ENCODE data around the gene IER5L.
"Not testable (repeated sequence)": the region's sequence is repeated elsewhere in the genome, so short reads cannot be mapped to it uniquely, and the experiment has no call there.

Gene IER5L

DNA sequence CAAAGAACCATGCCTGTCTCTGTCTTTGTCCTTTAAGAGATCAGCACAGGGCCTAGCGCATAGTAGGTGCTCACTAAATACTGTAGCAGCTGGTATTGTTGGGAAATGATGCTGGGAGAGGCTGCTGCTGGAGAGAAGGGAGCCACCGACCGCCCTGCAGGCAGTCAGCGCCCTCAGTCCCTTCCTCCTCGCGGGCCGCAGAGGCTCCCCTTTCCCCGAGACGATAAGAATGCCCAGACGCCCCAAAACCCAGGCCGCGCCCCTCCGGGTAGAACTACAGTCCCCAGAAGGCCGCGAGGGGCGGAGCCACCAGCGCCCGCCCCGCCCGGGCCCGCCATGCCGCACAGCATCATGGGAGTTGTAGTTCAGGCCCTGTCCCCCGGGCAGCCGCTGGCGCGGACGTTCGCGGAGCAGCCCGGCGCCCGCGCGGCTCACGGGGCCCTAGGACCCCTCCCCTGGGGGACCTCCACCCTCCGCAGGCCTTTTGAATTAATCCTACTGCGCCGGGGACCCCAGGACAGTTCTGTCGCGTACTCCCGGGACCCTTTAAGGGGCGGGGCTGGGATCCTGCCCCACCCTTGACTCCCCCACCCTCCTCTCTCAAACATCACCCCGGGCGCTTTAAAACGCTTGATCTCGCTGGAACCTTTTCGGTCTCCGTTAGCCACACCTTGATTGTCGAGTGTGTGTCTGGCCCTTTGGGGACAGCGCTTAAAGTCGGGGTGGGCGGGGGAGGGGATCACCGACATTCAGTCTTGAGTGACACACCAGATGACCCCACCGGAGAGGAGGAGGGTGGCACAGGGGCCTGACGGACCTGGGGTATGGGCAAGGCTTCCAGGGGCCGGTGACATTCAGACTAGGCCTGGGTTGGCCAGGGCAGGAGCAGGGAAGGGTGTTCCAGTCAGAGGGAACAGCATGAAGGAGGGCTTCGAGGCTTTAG lies 24.8 kb upstream of the IER5L start:
- DNase-seq (ENCODE audit: low read depth) = peak; percentile 66

DNA sequence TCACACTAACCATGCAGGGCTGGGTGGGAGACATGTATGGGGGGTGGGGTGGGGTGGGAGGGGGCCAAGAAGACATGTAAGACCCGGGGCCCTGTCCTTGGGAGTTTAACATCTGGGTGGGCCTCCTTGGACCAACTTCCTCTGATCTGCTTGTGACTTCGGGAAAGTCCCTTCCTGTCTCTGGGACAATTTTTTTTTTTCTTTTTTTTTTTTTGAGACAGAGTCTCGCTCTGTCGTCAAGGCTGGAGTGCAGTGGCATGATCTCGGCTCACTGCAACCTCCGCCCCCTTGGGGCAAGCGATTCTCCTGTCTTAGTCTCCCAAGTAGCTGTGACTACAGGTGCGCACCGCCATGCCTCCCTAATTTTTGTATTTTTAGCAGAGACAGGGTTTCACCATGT lies 23.8 kb upstream of the IER5L start:
- DNase-seq (ENCODE audit: low read depth) = no peak

DNA sequence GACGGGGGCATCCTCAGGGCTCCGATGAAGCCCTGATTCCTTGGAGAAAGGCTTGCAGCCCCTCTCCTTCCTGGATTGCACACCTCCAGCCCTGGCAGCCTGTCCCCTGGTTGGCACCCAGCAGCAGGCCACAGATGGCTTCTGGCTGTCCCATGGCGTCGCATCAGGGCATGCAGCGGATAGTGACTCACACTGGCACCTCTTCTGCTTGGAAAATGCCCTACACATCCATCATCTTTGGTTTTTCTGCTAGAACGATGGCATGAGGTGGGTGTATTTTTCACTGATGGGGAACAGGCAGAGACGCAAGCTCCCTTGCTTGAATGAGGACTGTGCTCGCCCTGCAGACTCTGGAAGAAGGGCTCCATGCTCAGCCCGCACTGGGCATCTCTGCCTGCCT lies 23.2 kb upstream of the IER5L start:
- DNase-seq (ENCODE audit: low read depth) = no peak

DNA sequence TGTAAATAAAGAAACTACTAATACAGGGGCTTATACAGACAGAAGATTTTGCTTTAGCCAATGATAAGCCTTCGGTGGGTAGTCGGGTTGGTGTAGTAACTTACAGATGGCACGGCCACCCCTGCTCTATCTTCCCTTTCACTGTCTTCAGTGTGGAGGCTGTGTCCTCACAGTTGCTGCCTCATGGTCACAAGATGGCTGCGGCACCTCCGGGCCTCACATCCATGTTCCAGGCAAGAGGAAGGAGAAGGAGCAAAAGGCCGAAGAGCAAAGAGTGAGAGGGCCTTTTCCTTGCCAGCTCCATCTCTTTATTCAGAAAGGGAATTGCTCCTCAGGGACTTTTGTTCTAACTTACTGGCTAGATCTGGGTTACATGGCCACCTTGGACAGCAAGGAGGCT lies 22.2 kb upstream of the IER5L start:
- no peak for DNase-seq (ENCODE audit: low read depth)

DNA sequence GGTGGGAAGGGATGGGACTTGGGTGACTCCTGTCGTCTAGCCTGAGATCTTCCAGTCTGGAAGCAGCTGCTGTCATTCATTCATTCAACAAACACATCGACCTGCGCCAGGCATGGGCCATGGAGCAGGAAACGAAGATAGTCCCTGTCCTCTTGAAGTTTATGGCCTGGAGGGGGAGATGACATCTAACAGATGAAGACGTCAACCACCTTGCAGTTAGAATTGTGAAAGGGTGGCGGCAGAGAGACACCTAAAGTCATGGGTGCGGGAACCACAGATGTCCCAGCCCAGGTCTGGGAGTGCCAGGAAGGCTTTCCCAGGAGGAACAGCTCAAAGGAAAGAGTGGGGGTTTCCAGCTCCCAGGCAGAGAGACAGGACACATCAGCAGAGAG lies 21.0 kb upstream of the IER5L start:
- no peak for DNase-seq (ENCODE audit: low read depth)

DNA sequence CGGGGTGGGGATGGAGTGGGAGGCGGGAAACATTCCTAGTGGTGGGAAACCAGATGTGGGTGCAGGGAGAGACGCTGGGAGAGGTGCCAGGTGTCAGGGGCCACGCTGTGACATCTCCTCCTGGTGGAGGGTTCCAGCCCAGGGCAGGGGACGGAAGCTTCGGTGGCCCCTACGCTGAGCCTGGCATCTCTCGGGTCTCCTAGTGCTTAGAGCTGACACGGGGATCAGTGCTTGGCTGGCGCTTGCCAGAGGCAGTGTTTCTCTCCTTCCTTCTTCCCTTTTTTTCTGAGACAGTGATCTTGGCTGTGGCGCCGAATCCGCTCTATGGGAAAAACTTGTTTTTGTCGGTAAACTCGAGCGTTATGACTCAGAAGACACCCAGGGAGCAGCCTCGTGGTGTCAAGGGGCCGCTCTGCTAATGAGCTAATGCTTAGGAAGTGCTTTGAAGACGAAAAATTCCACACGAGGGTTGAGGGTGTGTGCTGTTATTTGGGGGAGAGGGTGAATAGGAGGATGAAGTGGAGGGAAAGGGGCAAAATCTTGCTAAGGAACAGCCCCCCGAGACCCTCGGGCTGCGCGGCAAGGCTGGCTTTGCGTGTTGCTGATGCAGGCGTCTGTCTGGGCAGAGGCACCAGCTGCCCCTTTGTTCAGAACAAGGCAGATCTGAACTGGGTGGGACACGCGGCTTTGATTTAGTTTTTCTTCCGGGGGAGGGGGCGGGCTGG lies 20.4 kb upstream of the IER5L start:
- peak; percentile 34 for DNase-seq (ENCODE audit: low read depth)

DNA sequence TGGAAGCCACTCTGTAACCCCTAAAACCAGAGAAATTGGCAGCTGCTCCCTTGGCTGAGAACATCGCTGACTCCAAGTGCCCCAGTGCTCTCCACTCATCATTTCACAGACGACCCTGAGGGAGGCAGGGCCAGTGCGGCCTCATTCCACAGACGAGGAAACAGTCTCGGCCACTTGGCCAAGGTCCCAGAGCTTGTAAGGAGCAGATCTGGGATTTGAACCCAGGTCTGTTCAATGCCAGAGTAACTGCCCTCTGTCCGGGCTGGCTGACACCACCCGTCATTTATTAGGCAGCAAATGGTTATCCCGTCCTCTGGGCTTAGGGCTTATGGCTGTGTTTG lies 19.9 kb upstream of the IER5L start:
- no peak for DNase-seq (ENCODE audit: low read depth)

DNA sequence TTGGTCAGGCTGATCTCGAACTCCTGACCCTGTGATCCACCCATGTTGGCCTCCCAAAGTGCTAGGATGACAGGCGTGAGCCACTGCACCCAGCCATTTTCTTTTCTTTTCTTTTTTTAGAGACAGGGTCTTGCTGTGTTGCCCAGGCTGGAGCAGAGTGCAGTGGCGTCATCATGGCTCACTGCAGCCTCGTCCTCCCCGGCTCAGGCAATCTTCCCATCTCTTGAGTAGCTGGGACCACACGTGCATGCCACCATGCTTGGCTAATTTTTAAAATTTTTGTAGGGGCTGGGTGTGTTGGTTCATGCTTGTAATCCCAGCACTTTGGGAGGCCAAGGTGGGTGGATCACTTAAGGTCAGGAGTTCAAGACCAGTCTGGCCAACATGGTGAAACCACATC lies 19.0 kb upstream of the IER5L start:
- DNase-seq (ENCODE audit: low read depth) = not testable (repeated sequence)

DNA sequence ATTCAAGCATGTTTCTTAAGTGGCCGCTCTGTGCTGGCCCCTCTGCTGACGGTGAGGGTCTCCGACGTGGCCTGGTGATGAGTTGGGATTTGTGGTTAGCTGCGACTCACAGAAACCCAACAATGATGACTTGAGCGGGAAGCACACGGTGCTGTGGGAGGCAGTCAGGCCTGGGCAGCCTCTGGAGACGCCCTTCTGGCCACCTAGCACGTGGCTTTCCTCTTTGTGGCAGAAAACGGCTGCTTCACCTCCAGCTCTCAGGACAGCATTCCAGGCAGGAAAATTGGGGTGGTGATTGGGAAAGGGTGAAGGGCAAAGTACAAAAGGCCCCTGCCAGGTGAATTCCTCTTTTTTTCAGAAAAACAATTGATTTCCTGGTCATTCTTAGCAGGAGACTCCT lies 17.5 kb upstream of the IER5L start:
- DNase-seq (ENCODE audit: low read depth) = no peak

DNA sequence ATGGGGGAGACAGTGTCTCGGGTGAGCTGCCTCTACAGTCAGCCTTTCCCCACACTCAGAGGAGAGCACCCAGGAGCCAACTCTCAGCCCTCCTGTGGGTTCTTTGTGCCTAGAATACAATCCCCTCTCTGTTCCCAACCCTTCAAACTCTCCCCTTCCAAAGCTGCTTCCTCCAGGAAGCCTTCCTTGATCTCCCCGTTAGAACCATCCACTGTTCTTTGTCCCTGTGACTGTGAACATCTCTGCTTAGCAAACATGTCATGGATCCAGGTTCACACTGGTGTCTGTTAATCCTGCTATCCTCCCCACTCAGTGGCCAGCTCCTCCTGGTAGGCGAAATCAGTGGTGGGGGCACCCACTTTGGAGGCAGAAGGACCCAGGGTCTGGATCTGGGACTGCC lies 16.2 kb upstream of the IER5L start:
- no peak for DNase-seq (ENCODE audit: low read depth)

DNA sequence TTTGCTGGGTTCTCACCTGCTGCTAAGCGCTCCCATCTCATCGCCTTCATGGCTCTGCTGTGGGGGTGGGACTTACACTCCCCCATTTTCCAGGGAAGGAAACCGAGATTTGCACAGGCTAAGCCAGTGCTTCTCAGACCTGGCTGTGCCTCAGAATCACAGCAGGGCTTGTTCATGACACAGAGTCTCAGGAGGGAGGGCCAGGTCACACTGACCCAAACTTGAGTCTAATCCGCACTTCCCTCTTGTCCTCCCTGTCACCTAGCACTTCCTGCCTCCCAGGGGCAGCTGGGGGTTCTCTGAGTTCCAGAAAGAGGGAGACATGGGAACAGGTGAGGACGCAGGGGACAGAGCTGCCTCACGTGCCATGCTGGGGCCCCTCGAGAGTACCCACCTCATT lies 15.6 kb upstream of the IER5L start:
- DNase-seq (ENCODE audit: low read depth) = no peak

DNA sequence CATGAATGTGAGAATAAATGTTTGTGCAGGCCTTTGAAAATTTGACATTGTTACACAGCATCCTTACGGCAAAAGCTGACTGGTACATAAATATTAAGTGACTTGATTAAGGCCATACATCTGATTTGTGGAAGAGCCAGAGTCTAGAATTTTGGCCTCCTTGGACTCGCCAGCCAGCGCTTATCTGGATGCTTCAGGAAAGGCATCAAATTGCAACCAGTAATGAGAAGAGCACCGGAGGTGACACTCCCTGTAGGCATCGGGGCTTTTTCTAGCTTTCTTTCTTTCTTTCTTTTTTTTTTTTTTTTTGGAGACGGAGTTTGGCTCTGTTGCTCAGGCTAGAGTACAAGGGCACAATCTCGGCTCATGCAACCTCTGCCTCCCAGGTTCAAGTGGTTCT lies 13.2 kb upstream of the IER5L start:
- no peak for DNase-seq (ENCODE audit: low read depth)

DNA sequence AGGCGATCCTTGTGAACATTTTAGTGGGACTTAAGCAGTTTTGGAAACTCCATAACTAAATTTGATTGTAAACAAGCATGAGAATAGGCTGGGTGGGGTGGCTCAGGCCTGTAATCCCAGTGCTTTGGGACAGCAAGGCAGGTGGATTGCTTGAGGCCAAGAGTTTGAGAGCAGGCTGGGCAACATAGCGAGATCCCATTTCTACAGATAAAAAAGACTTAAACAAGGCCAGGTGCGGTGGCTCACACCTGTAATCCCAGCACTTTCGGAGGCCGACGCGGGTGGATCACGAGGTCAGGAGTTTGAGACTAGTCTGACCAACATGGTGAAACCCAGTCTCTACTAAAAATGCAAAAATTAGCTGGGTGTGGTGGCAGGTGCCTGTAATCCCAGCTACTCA lies 11.9 kb upstream of the IER5L start:
- DNase-seq (ENCODE audit: low read depth) = not testable (repeated sequence)

DNA sequence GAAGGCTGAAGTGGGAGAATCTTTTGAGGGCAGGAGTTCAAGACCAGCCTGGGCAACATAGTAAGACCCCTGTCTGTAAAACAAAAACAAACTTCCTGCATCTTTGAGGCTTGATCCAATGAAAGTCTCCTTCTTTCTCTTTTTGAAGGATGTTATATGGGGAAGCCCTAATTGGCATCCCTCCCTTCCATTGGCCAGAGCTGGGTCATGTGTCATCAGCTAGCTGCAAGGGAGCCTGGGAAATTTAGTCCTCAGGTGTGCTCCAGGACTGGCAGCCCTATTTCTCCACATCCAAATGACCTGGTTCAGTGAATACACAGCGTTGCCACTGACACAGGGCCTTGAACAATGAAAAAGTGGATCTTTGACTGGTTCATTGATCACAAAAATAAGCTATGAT lies 9.0 kb upstream of the IER5L start:
- no peak for DNase-seq (ENCODE audit: low read depth)

DNA sequence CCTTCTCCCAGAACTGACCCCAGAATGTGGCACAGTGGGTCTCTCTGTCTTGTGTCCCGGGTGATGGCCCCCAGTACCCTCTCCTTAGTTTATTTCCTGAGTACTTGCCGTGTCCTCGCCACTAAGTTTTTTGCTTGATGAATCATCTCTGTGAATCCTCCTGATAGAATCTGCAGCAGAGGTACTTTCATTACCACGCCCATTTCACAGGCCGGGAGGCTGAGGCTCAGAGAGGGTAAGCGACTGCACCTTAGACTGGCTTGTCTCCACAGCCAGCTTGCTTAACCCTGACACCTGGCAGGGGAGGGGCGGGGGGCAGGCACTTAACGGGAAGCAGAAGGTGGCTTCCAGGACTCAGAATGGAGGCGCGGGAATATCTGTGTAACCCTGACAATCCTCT lies 7.9 kb upstream of the IER5L start:
- no peak for DNase-seq (ENCODE audit: low read depth)

DNA sequence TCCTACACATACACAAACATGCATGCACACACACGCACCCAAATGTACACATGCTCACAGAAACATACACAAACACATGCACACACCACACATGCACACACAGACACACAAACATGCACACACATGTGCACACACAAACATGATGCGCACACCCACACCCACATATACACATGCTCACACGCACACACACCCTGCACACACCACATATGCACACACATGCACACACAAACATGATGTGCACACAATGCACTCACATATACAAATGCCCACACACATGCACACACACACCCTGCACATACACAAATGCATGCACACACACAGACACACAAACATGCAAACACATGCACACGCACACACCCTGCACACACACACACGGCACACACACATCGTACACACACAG lies 7.3 kb upstream of the IER5L start:
- DNase-seq (ENCODE audit: low read depth) = no peak

DNA sequence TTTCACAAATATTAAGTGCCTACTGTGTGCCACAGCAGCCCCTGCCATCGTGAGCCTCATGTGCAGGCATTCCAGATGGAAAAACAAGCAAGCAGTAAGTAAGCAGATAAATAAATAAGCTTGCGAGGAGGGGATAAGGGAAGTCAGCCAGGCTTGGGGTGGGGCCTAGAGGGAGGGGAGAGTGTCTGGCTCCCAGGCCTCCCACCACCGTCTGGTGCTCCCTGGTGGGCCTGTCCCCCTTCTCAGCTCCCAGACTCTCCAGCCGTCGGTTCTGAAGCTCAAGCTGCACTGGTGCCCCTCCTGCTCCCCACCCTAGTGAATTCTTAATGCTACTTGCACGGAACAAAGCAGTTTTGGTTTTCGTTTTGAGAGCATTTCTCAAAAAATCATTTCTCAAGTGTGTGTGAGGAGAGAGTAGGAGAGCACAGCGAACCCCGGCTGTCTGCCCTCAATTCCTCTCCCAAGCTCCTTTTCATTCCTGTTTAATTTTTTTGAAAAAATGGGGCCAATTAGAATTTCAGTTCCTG lies 6.6 kb upstream of the IER5L start:
- DNase-seq (ENCODE audit: low read depth) = no peak

DNA sequence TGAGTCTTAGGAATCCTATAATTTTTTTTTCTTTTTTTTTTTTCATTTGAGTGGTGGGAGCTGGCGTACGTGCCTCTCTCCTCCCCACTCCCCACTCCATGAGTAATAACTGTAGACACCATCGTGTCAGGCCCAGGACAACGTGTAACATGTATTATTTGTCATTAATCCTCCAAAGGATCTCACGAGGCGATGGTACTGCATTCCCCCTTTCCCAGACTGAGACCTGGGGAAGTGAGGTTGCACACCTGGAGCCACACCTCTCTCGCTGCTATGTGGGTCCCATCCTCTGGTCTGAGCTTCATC lies 6.1 kb upstream of the IER5L start:
- DNase-seq (ENCODE audit: low read depth) = no peak

DNA sequence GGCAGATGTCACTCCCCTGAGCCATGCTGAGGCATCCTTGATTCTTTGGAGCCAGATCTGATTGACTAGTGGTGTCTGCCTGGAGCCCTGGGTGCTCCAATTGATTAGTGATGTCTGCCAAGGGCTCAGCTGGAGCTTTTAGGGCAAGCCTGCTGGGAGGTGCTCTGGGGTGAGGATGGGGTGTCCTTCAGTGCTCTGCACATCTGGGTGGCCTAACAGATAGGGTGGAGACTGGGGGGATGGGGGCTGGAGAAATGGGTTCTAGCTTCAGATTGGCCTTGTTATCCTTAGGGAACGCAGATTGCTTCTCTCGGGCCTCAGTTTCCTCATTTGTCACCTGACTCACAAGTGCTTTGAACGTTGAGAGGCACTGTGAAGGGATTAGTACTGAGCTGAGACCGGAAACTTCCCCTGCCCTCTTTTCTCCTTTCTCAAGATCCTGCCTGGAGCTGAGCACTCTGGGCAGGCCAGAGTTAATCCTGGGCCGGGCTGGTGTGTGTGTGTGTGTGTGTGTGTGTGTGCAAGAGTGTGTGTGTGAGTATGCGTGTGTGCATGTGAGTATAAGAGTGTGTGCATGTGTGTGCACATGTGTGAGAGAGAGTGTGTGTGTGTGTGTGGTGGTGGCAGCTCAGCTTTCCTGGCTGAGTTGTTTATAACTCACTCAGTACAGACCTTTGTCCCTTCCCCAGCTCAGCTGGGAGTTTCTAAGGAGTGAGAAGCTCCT lies 5.6 kb upstream of the IER5L start:
- DNase-seq (ENCODE audit: low read depth) = no peak

DNA sequence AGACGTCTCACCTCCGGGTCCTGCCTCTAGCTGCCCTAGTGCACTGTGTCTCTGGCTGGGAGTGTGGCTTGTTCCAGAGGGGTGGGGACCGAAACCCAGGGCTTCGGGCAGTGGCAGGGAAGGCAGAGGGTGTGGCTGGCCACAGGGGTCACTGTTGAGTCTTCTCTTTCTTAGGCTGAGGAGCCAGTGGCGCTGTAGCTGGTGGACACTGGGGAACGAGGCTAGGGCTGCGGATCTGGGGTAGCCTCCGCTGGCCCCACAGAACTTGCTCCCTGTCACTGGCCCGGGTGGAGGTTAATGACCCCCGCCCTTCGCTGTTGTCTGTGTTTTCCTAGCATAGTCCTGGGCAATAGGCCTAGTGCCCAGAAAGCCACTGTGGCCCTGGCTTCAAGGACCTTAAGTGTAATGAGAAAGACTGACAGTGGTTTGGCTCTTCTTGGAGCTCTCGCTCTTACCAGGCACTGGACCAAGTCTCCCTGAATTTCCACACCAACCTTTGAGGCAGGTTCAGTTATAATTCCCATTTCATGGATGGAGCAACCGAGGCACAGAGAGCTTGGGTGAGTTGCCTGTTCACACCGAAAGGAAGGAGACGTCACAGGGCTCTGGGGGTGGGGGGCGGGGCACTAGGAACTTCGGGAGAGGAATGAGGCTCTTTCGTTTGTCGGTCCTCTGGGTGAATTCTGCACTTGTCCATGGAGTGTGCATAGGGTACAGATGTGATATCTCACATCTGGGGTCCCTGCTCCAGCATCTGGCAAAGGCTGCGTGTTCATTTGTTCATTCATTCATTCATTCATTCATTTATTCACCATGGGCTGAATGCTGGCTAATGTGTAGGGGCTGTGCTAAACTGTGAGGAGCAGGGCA lies 4.8 kb upstream of the IER5L start:
- no peak for DNase-seq (ENCODE audit: low read depth)

DNA sequence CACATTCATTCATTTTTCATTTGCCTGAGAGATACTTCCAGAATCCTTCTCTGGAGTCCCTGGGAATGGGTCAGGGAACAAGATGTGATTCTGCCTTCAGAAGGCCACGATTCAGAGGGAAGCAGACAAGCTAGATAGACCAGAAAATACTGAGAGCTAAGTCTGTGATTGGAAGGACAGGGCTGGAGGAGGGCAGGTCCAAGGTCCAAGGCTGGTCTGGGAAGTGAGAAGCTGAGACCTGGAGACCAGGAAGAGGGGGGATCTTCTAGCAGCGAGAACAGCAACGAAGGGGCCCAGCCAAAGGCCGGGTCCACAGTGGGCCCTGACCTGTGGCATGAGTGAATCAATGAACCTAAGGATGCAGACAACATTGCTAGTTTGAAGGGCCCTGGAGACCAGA lies 4.1 kb upstream of the IER5L start:
- DNase-seq (ENCODE audit: low read depth) = no peak

DNA sequence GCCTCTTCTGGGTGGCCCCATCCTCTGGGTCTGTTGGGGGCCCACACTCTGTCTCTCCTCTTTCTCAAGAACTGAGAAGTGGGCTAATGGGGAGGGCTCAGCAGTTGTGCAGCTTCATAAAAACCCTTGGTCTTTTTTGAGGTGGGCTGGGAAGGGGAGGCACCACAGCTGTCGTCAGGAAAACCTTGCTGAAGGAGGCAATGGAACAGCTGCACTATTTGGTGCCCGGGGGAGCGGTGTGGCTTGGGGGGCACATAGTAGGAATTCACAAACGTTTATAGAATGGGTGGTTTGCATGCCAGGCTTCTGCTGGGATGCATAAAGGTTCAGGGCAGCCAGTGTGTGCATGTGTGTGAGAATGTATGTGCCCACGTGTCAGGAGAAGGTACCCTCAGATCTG lies 3.2 kb upstream of the IER5L start:
- DNase-seq (ENCODE audit: low read depth) = no peak

Measured in fibroblast of gingiva (primary cell).